ENCODE measurements around the gene MAIP1.

MAIP1 gene

GRCh38 chr2:199946196-199946595 is 9.2 kb upstream of the MAIP1 start:
- H3K9me3 ChIP-seq (replicated peaks in 1 of 2; ENCODE audit: control insufficient read depth in 2 of 2, insufficient read depth in 1 of 2, low read depth in 1 of 2, low read length in 2 of 2) = no peaks in the 10 kb centered on the region
- H2AK5ac ChIP-seq (ENCODE audit: low read depth, low read length) = no peak overlapping the region
- DNase-seq (ENCODE audit: low spot score) = no peak
- no peak overlapping the region for H3K4me2 ChIP-seq (ENCODE audit: insufficient read depth, low read length, poor library complexity, severe bottlenecking)
- no peak overlapping the region for H3K4me3 ChIP-seq (ENCODE audit: low read length in 2 of 2)
- no peak overlapping the region for H4K91ac ChIP-seq (ENCODE audit: low read depth, low read length, poor library complexity)
- H3K27ac ChIP-seq (replicated peaks; ENCODE audit: low read length) = no peak overlapping the region
- H4K8ac ChIP-seq (ENCODE audit: low read depth, low read length) = no peak overlapping the region
- no peak overlapping the region for H3K14ac ChIP-seq (ENCODE audit: low read length)
- H3K18ac ChIP-seq (ENCODE audit: low read length) = no peak overlapping the region
- H3K4ac ChIP-seq (ENCODE audit: low read length) = no peak overlapping the region
- H3K79me1 ChIP-seq (ENCODE audit: low read depth, low read length) = peaks cover 2% of the 10 kb centered on the region
- H2BK5ac ChIP-seq (ENCODE audit: low read length) = no peak overlapping the region
- no peak overlapping the region for H2BK15ac ChIP-seq (ENCODE audit: low read length)
- H3K23ac ChIP-seq (ENCODE audit: low read depth, low read length, poor library complexity) = no peak overlapping the region
- no CpG with 5 or more reads among the region's 1 CpG for WGBS, 2 donors (ENCODE audit: extremely low coverage in 2 of 2, insufficient read length in 2 of 2, insufficient replicate concordance in 1 of 2)
- H3K36me3 ChIP-seq (replicated peaks in 1 of 2; ENCODE audit: control insufficient read depth in 2 of 2, insufficient read depth in 2 of 2, low read length in 2 of 2) = peaks cover 6 to 94% of the 10 kb centered on the region in 2 donors
- peaks cover 0 to 2% (median 0%) of the 10 kb centered on the region in 3 experiments for H3K27me3 ChIP-seq (ENCODE audit: control insufficient read depth in 3 of 3, insufficient read depth in 3 of 3, low read depth in 1 of 3, low read length in 3 of 3)
- no peak overlapping the region for H2AFZ ChIP-seq (ENCODE audit: low read length)
- H2BK120ac ChIP-seq (ENCODE audit: low read depth, low read length) = no peak overlapping the region
- H2BK12ac ChIP-seq (ENCODE audit: low read length) = no peak overlapping the region
- no peak overlapping the region for H3K9ac ChIP-seq (ENCODE audit: low read depth, low read length, poor library complexity)
- H3K4me1 ChIP-seq (ENCODE audit: control insufficient read depth in 2 of 2, insufficient read depth in 1 of 2, low read depth in 1 of 2, low read length in 2 of 2) = no peaks in the 10 kb centered on the region

- H3K18ac ChIP-seq (ENCODE audit: low read length) = no peak overlapping the region
- H2BK120ac ChIP-seq (ENCODE audit: low read depth, low read length) = no peak overlapping the region
- no peak overlapping the region for H4K91ac ChIP-seq (ENCODE audit: low read depth, low read length, poor library complexity)
- H3K36me3 ChIP-seq (replicated peaks in 1 of 2; ENCODE audit: control insufficient read depth in 2 of 2, insufficient read depth in 2 of 2, low read length in 2 of 2) = peaks cover 6 to 92% of the 10 kb centered on the region in 2 donors
- no peak overlapping the region for H2AK5ac ChIP-seq (ENCODE audit: low read depth, low read length)
- no peak overlapping the region for H3K23ac ChIP-seq (ENCODE audit: low read depth, low read length, poor library complexity)
- H3K79me1 ChIP-seq (ENCODE audit: low read depth, low read length) = peaks cover 2% of the 10 kb centered on the region
- H3K9ac ChIP-seq (ENCODE audit: low read depth, low read length, poor library complexity) = no peak overlapping the region
- H3K4me1 ChIP-seq (ENCODE audit: control insufficient read depth in 2 of 2, insufficient read depth in 1 of 2, low read depth in 1 of 2, low read length in 2 of 2) = no peaks in the 10 kb centered on the region
- no peak for DNase-seq (ENCODE audit: low spot score)
- H2AFZ ChIP-seq (ENCODE audit: low read length) = no peak overlapping the region
- no peak overlapping the region for H3K14ac ChIP-seq (ENCODE audit: low read length)
- no peak overlapping the region for H3K27ac ChIP-seq (replicated peaks; ENCODE audit: low read length)
- no peak overlapping the region for H2BK5ac ChIP-seq (ENCODE audit: low read length)
- no peak overlapping the region for H2BK12ac ChIP-seq (ENCODE audit: low read length)
- H3K27me3 ChIP-seq (ENCODE audit: control insufficient read depth in 3 of 3, insufficient read depth in 3 of 3, low read depth in 1 of 3, low read length in 3 of 3) = peaks cover 0 to 2% (median 0%) of the 10 kb centered on the region in 3 experiments
- no peaks in the 10 kb centered on the region for H3K9me3 ChIP-seq (replicated peaks in 1 of 2; ENCODE audit: control insufficient read depth in 2 of 2, insufficient read depth in 1 of 2, low read depth in 1 of 2, low read length in 2 of 2)
- H2BK15ac ChIP-seq (ENCODE audit: low read length) = no peak overlapping the region
- no peak overlapping the region for H4K8ac ChIP-seq (ENCODE audit: low read depth, low read length)
- no peak overlapping the region for H3K4me3 ChIP-seq (ENCODE audit: low read length in 2 of 2)
- H3K4me2 ChIP-seq (ENCODE audit: insufficient read depth, low read length, poor library complexity, severe bottlenecking) = no peak overlapping the region
- H3K4ac ChIP-seq (ENCODE audit: low read length) = no peak overlapping the region
Observed at GRCh38 chr2:199946836-199947235, 8.5 kb upstream of the MAIP1 start.

GRCh38 chr2:199950396-199950795 is 5.0 kb upstream of the MAIP1 start:
- no peak overlapping the region for H3K4me2 ChIP-seq (ENCODE audit: insufficient read depth, low read length, poor library complexity, severe bottlenecking)
- H2BK5ac ChIP-seq (ENCODE audit: low read length) = no peak overlapping the region
- no peak overlapping the region for H2BK15ac ChIP-seq (ENCODE audit: low read length)
- H2AFZ ChIP-seq (ENCODE audit: low read length) = no peak overlapping the region
- DNase-seq (ENCODE audit: low spot score) = no peak
- H3K4ac ChIP-seq (ENCODE audit: low read length) = no peak overlapping the region
- H3K4me1 ChIP-seq (ENCODE audit: control insufficient read depth in 2 of 2, insufficient read depth in 1 of 2, low read depth in 1 of 2, low read length in 2 of 2) = peaks cover 1 to 2% of the 10 kb centered on the region in 2 donors
- H3K27ac ChIP-seq (replicated peaks; ENCODE audit: low read length) = no peak overlapping the region
- H3K27me3 ChIP-seq (ENCODE audit: control insufficient read depth in 3 of 3, insufficient read depth in 3 of 3, low read depth in 1 of 3, low read length in 3 of 3) = peaks cover 0 to 2% (median 0%) of the 10 kb centered on the region in 3 experiments
- H3K4me3 ChIP-seq (ENCODE audit: low read length in 2 of 2) = no peak overlapping the region
- H3K36me3 ChIP-seq (replicated peaks in 1 of 2; ENCODE audit: control insufficient read depth in 2 of 2, insufficient read depth in 2 of 2, low read length in 2 of 2) = peaks cover 3 to 76% of the 10 kb centered on the region in 2 donors
- H4K91ac ChIP-seq (ENCODE audit: low read depth, low read length, poor library complexity) = no peak overlapping the region
- H3K9me3 ChIP-seq (replicated peaks in 1 of 2; ENCODE audit: control insufficient read depth in 2 of 2, insufficient read depth in 1 of 2, low read depth in 1 of 2, low read length in 2 of 2) = no peaks in the 10 kb centered on the region
- peaks cover 6% of the 10 kb centered on the region for H3K79me1 ChIP-seq (ENCODE audit: low read depth, low read length)
- H3K9ac ChIP-seq (ENCODE audit: low read depth, low read length, poor library complexity) = peak overlapping the region; percentile 30
- no peak overlapping the region for H2BK12ac ChIP-seq (ENCODE audit: low read length)
- no CpG with 5 or more reads among the region's 5 CpGs for WGBS, 2 donors (ENCODE audit: extremely low coverage in 2 of 2, insufficient read length in 2 of 2, insufficient replicate concordance in 1 of 2)
- no peak overlapping the region for H4K8ac ChIP-seq (ENCODE audit: low read depth, low read length)
- no peak overlapping the region for H2BK120ac ChIP-seq (ENCODE audit: low read depth, low read length)
- no peak overlapping the region for H3K14ac ChIP-seq (ENCODE audit: low read length)
- H2AK5ac ChIP-seq (ENCODE audit: low read depth, low read length) = no peak overlapping the region
- H3K18ac ChIP-seq (ENCODE audit: low read length) = no peak overlapping the region
- no peak overlapping the region for H3K23ac ChIP-seq (ENCODE audit: low read depth, low read length, poor library complexity)

- Histone ChIP-seq H3K23ac (ENCODE audit: low read depth, low read length, poor library complexity) (no peak overlapping the region), H2BK120ac (ENCODE audit: low read depth, low read length) (no peak overlapping the region), H3K36me3 (replicated peaks in 1 of 2; ENCODE audit: control insufficient read depth in 2 of 2, insufficient read depth in 2 of 2, low read length in 2 of 2) (peaks cover 3 to 70% of the 10 kb centered on the region in 2 donors), H3K9ac (ENCODE audit: low read depth, low read length, poor library complexity) (no peak overlapping the region), H3K4me2 (ENCODE audit: insufficient read depth, low read length, poor library complexity, severe bottlenecking) (no peak overlapping the region), H4K91ac (ENCODE audit: low read depth, low read length, poor library complexity) (no peak overlapping the region), H3K79me1 (ENCODE audit: low read depth, low read length) (peaks cover 10% of the 10 kb centered on the region), H3K27me3 (ENCODE audit: control insufficient read depth in 3 of 3, insufficient read depth in 3 of 3, low read depth in 1 of 3, low read length in 3 of 3) (peaks cover 0 to 2% (median 0%) of the 10 kb centered on the region in 3 experiments), H3K9me3 (replicated peaks in 1 of 2; ENCODE audit: control insufficient read depth in 2 of 2, insufficient read depth in 1 of 2, low read depth in 1 of 2, low read length in 2 of 2) (no peaks in the 10 kb centered on the region), H2AK5ac (ENCODE audit: low read depth, low read length) (no peak overlapping the region), H3K4me3 (ENCODE audit: low read length in 2 of 2) (no peak overlapping the region), H3K18ac (ENCODE audit: low read length) (no peak overlapping the region), H2BK5ac (ENCODE audit: low read length) (no peak overlapping the region), H2AFZ (ENCODE audit: low read length) (no peak overlapping the region), H3K14ac (ENCODE audit: low read length) (no peak overlapping the region), H3K4ac (ENCODE audit: low read length) (no peak overlapping the region), H4K8ac (ENCODE audit: low read depth, low read length) (no peak overlapping the region), H2BK15ac (ENCODE audit: low read length) (no peak overlapping the region), H3K4me1 (ENCODE audit: control insufficient read depth in 2 of 2, insufficient read depth in 1 of 2, low read depth in 1 of 2, low read length in 2 of 2) (peaks cover 1 to 2% of the 10 kb centered on the region in 2 donors), H3K27ac (replicated peaks; ENCODE audit: low read length) (no peak overlapping the region), H2BK12ac (ENCODE audit: low read length) (no peak overlapping the region)
- DNase-seq (ENCODE audit: low spot score) = no peak
- no CpG with 5 or more reads among the region's 1 CpG for WGBS, 2 donors (ENCODE audit: extremely low coverage in 2 of 2, insufficient read length in 2 of 2, insufficient replicate concordance in 1 of 2)
Observed at GRCh38 chr2:199951023-199951422, 4.4 kb upstream of the MAIP1 start.

All from neuronal stem cell (in vitro differentiated cells).